ENCODE results near the gene BCL2L1.
A peak's percentile ranks its signal among the peaks of the same experiment; 100 is the strongest.
"Not testable (repeated sequence)": the region's sequence is repeated elsewhere in the genome, so short reads cannot be mapped to it uniquely, and the experiment has no call there.

The BCL2L1 gene

GRCh38 chr20:31722257-31723068 lies at the start of gene BCL2L1:
BCL2L1 (minus strand) TSS chr20:31722868; CDS start chr20:31722218, 650 bp downstream.
- DNase-seq (ENCODE audit: low read depth in 2 of 2, low spot score in 1 of 2) = peak in 1 of 2 donors; percentile 39

- DNase-seq (ENCODE audit: low read depth in 2 of 2, low spot score in 1 of 2) = no peak
Measured at GRCh38 chr20:31770243-31770642, 47.6 kb upstream of the BCL2L1 start.

GRCh38 chr20:31769681-31770080 lies 47.0 kb upstream of the BCL2L1 start:
- no peak for DNase-seq (ENCODE audit: low read depth in 2 of 2, low spot score in 1 of 2)

- DNase-seq (ENCODE audit: low read depth in 2 of 2, low spot score in 1 of 2) = no peak
Measured at GRCh38 chr20:31767805-31768204, 45.1 kb upstream of the BCL2L1 start.

- no peak for DNase-seq (ENCODE audit: low read depth in 2 of 2, low spot score in 1 of 2)
Measured at GRCh38 chr20:31764641-31765305, 42.1 kb upstream of the BCL2L1 start.

GRCh38 chr20:31760519-31761240 lies 38.0 kb upstream of the BCL2L1 start:
- no peak for DNase-seq (ENCODE audit: low read depth in 2 of 2, low spot score in 1 of 2)

GRCh38 chr20:31759836-31760518 lies 37.3 kb upstream of the BCL2L1 start:
- DNase-seq (ENCODE audit: low read depth in 2 of 2, low spot score in 1 of 2) = no peak

- DNase-seq (ENCODE audit: low read depth in 2 of 2, low spot score in 1 of 2) = no peak
Measured at GRCh38 chr20:31758991-31759390, 36.3 kb upstream of the BCL2L1 start.

GRCh38 chr20:31758521-31758920 lies 35.9 kb upstream of the BCL2L1 start:
- no peak for DNase-seq (ENCODE audit: low read depth in 2 of 2, low spot score in 1 of 2)

- DNase-seq (ENCODE audit: low read depth in 2 of 2, low spot score in 1 of 2) = no peak
Measured at GRCh38 chr20:31757254-31757653, 34.6 kb upstream of the BCL2L1 start.

- no peak for DNase-seq (ENCODE audit: low read depth in 2 of 2, low spot score in 1 of 2)
Measured at GRCh38 chr20:31751126-31751525, 28.5 kb upstream of the BCL2L1 start.

- DNase-seq (ENCODE audit: low read depth in 2 of 2, low spot score in 1 of 2) = no peak
Measured at GRCh38 chr20:31749223-31749622, 26.6 kb upstream of the BCL2L1 start.

GRCh38 chr20:31747640-31748039 lies 25.0 kb upstream of the BCL2L1 start:
- DNase-seq (ENCODE audit: low read depth in 2 of 2, low spot score in 1 of 2) = no peak

GRCh38 chr20:31747028-31747427 lies 24.4 kb upstream of the BCL2L1 start:
- not testable (repeated sequence) for DNase-seq (ENCODE audit: low read depth in 2 of 2, low spot score in 1 of 2)

GRCh38 chr20:31746068-31746878 lies 23.6 kb upstream of the BCL2L1 start:
- DNase-seq (ENCODE audit: low read depth in 2 of 2, low spot score in 1 of 2) = no peak

- no peak for DNase-seq (ENCODE audit: low read depth in 2 of 2, low spot score in 1 of 2)
Measured at GRCh38 chr20:31740656-31741323, 18.1 kb upstream of the BCL2L1 start.

- DNase-seq (ENCODE audit: low read depth in 2 of 2, low spot score in 1 of 2) = no peak
Measured at GRCh38 chr20:31740208-31740607, 17.5 kb upstream of the BCL2L1 start.

GRCh38 chr20:31739550-31739977 lies 16.9 kb upstream of the BCL2L1 start:
- DNase-seq (ENCODE audit: low read depth in 2 of 2, low spot score in 1 of 2) = no peak

GRCh38 chr20:31738729-31739549 lies 16.3 kb upstream of the BCL2L1 start, which contains the start of gene TPX2:
TPX2 (plus strand) TSS chr20:31739290; CDS start chr20:31757477, 18,187 bp downstream.
- DNase-seq (ENCODE audit: low read depth in 2 of 2, low spot score in 1 of 2) = peak in 1 of 2 donors; percentile 60
